GM10248 (cell line): ENCODE data around the gene TNIK.

ENCODE experiments used
- CTCF ChIA-PET: fragments of 300-600 bp; sonication (Branson Sonifier 250); formaldehyde crosslinking; extraction: SDS; loops from one replicate; lab custom pipeline; 2021; ENCODE audit warnings: antibody characterized with exemption; lab: Yijun Ruan, JAX
- POLR2A ChIA-PET: fragments of 350-650 bp; sonication (Branson Sonifier 250); formaldehyde crosslinking; extraction: SDS; loops from one replicate; lab custom pipeline; 2020; ENCODE audit warnings: antibody characterized with exemption; lab: Yijun Ruan, JAX
- DNase-seq: peaks from one replicate; pipeline ENCODE4 v3.0.0; 2012; ENCODE audit errors: extremely low spot score
- CTCF ChIP-seq: IDR thresholded peaks from 2 replicates; pipeline ENCODE4 v1.5.1; 2012; ENCODE audit warnings: mild to moderate bottlenecking, low read depth; ENCODE audit errors: extremely low read depth, missing control alignments, control extremely low read depth

TNIK gene

DNA sequence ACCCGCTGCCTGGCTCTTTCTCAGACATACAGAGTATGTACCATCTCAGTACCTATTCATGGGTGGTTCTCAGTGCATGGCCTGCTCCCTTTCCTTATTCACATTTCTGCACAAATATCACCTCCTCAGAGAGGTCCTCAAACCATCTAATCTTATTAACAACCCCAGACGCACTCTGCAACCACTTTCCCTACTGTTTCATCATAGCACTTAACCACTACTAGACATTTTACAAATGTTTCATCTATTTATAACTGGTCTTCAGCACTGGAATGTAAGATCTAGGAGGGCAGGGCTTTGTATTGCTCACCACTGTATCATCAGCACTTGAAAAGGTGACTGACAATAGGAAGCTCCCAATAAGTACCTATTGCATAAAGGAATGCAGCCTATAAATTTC lies 45.1 kb downstream of the TNIK start:
- CTCF ChIA-PET, result interaction anchor here (1.3 to 2.7 kb wide), 3 partner anchors 10 to 22 kb away, joined by 3 to 13 read pairs (median 5); no protein-coding TSS in a partner anchor
- TF ChIP-seq CTCF, result no peak
- no peak for DNase-seq
- POLR2A ChIA-PET, result no interaction called here

GRCh38 chr3:171412473-171412872 lies 47.7 kb downstream of the TNIK start:
- no peak for TF ChIP-seq CTCF
- no peak for DNase-seq
- ChIA-PET POLR2A (no interaction called here), CTCF (interaction anchor here (0.7 to 2.7 kb wide), 8 partner anchors 9 to 138 kb away, joined by 3 to 13 read pairs (median 3); no protein-coding TSS in a partner anchor)

DNA sequence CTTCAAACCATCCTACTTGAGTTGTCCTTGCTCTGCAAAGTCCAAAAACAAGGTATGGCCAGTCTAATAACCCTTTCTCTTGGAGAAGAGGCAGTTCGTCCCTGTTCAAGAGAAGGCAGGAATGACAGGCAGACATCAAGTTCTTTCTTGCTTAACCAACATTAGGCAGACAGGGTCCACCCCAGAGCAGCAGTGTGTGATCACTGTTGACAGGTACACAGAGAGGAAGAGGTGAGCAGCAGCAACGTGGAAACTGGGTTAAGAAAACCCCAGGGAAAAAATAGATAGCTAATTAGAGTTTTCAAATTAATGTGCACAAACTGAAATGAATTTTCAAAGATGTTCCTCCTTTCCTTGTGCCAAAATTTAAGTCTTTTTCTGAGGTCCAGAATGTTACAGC lies 48.2 kb downstream of the TNIK start:
- TF ChIP-seq CTCF, result no peak
- no peak for DNase-seq
- ChIA-PET POLR2A (no interaction called here), CTCF (interaction anchor here (0.7 to 2.7 kb wide), 7 partner anchors 9 to 138 kb away, joined by 3 to 13 read pairs (median 3); no protein-coding TSS in a partner anchor)

DNA sequence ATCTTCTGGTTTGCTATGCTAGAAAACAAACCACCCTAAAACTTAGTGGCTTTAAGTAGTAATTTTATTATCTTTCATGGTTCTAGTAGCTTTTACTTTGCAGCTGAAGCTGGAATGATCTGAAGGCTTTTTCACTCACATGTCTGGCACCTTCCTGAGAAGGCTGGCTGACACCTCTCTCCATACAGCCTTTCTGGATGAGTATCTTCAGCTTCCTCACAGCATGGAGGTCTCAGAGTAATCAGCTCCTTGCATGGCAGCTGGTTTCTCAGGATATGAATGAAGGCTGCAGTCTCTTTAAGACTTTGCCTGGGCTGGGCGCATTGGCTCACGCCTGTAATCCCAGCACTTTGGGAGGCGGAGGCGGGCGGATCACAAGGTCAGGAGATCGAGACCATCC lies 50.0 kb downstream of the TNIK start:
- TF ChIP-seq CTCF, result no peak
- DNase-seq, result no peak
- ChIA-PET POLR2A (no interaction called here), CTCF (interaction anchor here (1.2 kb wide), 1 partner anchor 36 kb away, joined by 3 read pairs; no protein-coding TSS in a partner anchor)

GRCh38 chr3:171407759-171408158 lies 52.4 kb downstream of the TNIK start:
- CTCF ChIA-PET, result interaction anchor here (0.8 to 1.5 kb wide), 2 partner anchors 9 to 11 kb away, joined by 3 to 9 read pairs; no protein-coding TSS in a partner anchor
- DNase-seq, result no peak
- TF ChIP-seq CTCF, result no peak
- POLR2A ChIA-PET, result no interaction called here

DNA sequence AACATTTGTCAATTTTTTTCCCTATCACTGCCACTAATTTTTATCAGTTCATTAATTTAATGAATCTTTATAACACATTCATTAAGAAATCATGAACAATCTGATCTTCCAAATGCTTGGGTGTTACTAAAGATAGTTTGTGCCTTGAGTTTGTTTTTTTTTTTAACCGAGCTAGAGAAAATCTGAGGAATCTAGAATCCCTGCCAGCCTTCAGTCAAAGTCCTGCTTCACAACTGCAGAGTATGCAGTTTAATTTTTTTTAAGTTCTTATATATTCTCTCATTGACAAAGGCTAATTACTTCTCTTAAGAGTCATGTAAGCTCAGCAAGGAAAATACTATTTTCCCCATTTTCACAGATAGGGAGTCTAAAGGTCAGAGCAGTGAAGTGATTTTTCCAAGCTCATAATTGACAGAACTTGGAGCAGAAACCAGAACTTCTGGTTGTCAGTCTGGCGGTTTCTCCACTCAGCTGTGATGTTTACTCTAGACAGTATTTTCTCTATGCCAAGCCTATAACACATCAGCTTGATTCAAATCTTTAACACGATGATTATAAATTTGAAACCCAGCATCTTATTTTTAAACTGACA lies 55.7 kb downstream of the TNIK start:
- POLR2A ChIA-PET, result no interaction called here
- no peak for DNase-seq
- no peak for TF ChIP-seq CTCF
- CTCF ChIA-PET, result interaction anchor here (0.8 to 3.4 kb wide), 3 partner anchors 11 to 25 kb away, joined by 3 to 12 read pairs (median 5); no protein-coding TSS in a partner anchor
